H1 (cell line): Measurements from ENCODE around the gene SCAMP3. TPM values are rescaled to one million over a fixed set of nuclear protein-coding genes. Genes with fewer than 3 reads are reported as not detected.

Experiments
- CTCF ChIA-PET: fragments of 300-600 bp; sonication (Branson Sonifier 250); formaldehyde crosslinking; loops from one replicate; lab custom pipeline; 2021; ENCODE audit not compliant: partially characterized antibody; lab: Charles Lee
- POLR2A ChIA-PET: fragments of 300-600 bp; sonication (Branson Sonifier 250); formaldehyde crosslinking; loops from one replicate; lab custom pipeline; 2021; ENCODE audit warnings: inconsistent platforms; ENCODE audit not compliant: partially characterized antibody; lab: Charles Lee
- DNase-seq, 2 experiments: peaks; one replicate each; pipeline versions ENCODE4 v3.0.0 to v3.0.0-alpha.2; 2010 to 2022; ENCODE audit warnings: low spot score in 2 of 2, low read depth in 1 of 2, mixed read lengths in 1 of 2
- FAIRE-seq: peaks from 2 replicates; lab custom pipeline; 2011; peaks lifted over from hg19 to GRCh38; lab: Jason Lieb, UNC
- H2AFZ ChIP-seq: 2 replicates; pipeline ENCODE4 v1.8.1; 2012; ENCODE audit warnings: low read length, inconsistent platforms
- H2AK5ac ChIP-seq: 2 replicates; pipeline ENCODE4 v1.6.1; 2013; ENCODE audit warnings: low read depth, low read length
- H2BK120ac ChIP-seq: replicated peaks from 2 replicates; pipeline ENCODE3; 2013; ENCODE audit warnings: low read depth, low read length, inconsistent platforms
- H2BK12ac ChIP-seq: 2 replicates; pipeline ENCODE4 v1.6.1; 2013; ENCODE audit warnings: low read depth, low read length
- H2BK15ac ChIP-seq: 2 replicates; pipeline ENCODE4 v1.6.1; 2013; ENCODE audit warnings: low read length
- H2BK20ac ChIP-seq: 2 replicates; pipeline ENCODE4 v1.6.1; 2013; ENCODE audit warnings: low read length
- H2BK5ac ChIP-seq: 2 replicates; pipeline ENCODE4 v1.6.1; 2013; ENCODE audit warnings: low read depth, low read length
- H3K14ac ChIP-seq: 2 replicates; pipeline ENCODE4 v1.6.1; 2013; ENCODE audit warnings: inconsistent platforms; ENCODE audit not compliant: insufficient read length
- H3K18ac ChIP-seq: 2 replicates; pipeline ENCODE4 v1.6.1; 2013; ENCODE audit warnings: low read length; ENCODE audit errors: extremely low read depth
- H3K23ac ChIP-seq: 2 replicates; pipeline ENCODE4 v1.6.1; 2013; ENCODE audit warnings: inconsistent platforms; ENCODE audit not compliant: insufficient read length
- H3K23me2 ChIP-seq: 2 replicates; pipeline ENCODE4 v1.6.1; 2013; ENCODE audit warnings: low read depth, low read length
- H3K27ac ChIP-seq: 2 replicates; pipeline ENCODE4 v1.6.1; 2011; ENCODE audit warnings: low read depth, low read length, inconsistent platforms
- H3K27me3 ChIP-seq, 4 experiments: replicated peaks in 1 of 4; 1 replicate in 1 of 4; 2 replicates in 3 of 4; pipeline versions ENCODE4 v1.6.1 to v1.8.1; 2011 to 2013; ENCODE audit warnings: low read length in 3 of 4, mild to moderate bottlenecking in 3 of 4, inconsistent platforms in 2 of 4, mixed read lengths in 2 of 4, moderate library complexity in 1 of 4; ENCODE audit not compliant: control insufficient read depth in 3 of 4, insufficient read depth in 3 of 4; ENCODE audit errors: extremely low read depth in 1 of 4
- H3K36me3 ChIP-seq, 4 experiments: 2 replicates each; pipeline versions ENCODE4 v1.6.1 to v1.8.1; 2011 to 2013; ENCODE audit warnings: mild to moderate bottlenecking in 4 of 4, low read length in 3 of 4, moderate library complexity in 2 of 4, control low read depth in 1 of 4, inconsistent platforms in 1 of 4; ENCODE audit not compliant: insufficient read depth in 4 of 4, control insufficient read depth in 2 of 4
- H3K4ac ChIP-seq: replicated peaks from 2 replicates; pipeline ENCODE3; 2013; ENCODE audit warnings: low read length, low read depth, mixed read lengths, inconsistent platforms; ENCODE audit not compliant: insufficient read length
- H3K4me1 ChIP-seq, 4 experiments: replicated peaks in 1 of 4; 1 replicate in 1 of 4; 2 replicates in 3 of 4; pipeline versions ENCODE4 v1.6.1 to v1.8.1; 2011 to 2013; ENCODE audit warnings: low read length in 3 of 4, inconsistent platforms in 2 of 4, mixed read lengths in 1 of 4; ENCODE audit not compliant: insufficient read depth in 4 of 4, control insufficient read depth in 3 of 4
- H3K4me2 ChIP-seq, 2 experiments: 2 replicates each; pipeline versions ENCODE4 v1.6.1 to v1.8.1; 2011 to 2013; ENCODE audit warnings: low read depth in 2 of 2, low read length in 2 of 2, control low read depth in 1 of 2, inconsistent platforms in 1 of 2, mild to moderate bottlenecking in 1 of 2; ENCODE audit not compliant: insufficient read depth in 1 of 2
- H3K4me3 ChIP-seq, 4 experiments: fragments of 200-600, 300-600 bp in 1 of 4; sonication (generic), shearing (Covaris generic), sonication (Bioruptor Twin) in 1 of 4; 2 replicates each; pipeline versions ENCODE4 v1.5.1 to v1.8.1; 2011 to 2016; ENCODE audit warnings: low read length in 4 of 4, low read depth in 3 of 4, control low read depth in 2 of 4, inconsistent platforms in 2 of 4, mild to moderate bottlenecking in 2 of 4, mixed read lengths in 1 of 4, moderate library complexity in 1 of 4; ENCODE audit not compliant: insufficient read depth in 2 of 4; ENCODE audit errors: extremely low read depth in 1 of 4
- H3K56ac ChIP-seq: replicated peaks from 2 replicates; pipeline ENCODE3; 2013; ENCODE audit warnings: low read depth, mild to moderate bottlenecking, mixed read lengths, low read length, inconsistent platforms; ENCODE audit not compliant: insufficient read length
- H3K79me1 ChIP-seq: 2 replicates; pipeline ENCODE4 v1.6.1; 2013; ENCODE audit warnings: low read depth, low read length, control low read depth
- H3K79me2 ChIP-seq, 2 experiments: 2 replicates each; pipeline versions ENCODE4 v1.6.1 to v1.8.1; 2012 to 2013; ENCODE audit warnings: low read length in 2 of 2, mild to moderate bottlenecking in 2 of 2, inconsistent platforms in 1 of 2; ENCODE audit not compliant: insufficient read depth in 2 of 2, control insufficient read depth in 1 of 2
- H3K9ac ChIP-seq, 4 experiments: replicated peaks in 1 of 4; 1 replicate in 1 of 4; 2 replicates in 3 of 4; pipeline versions ENCODE4 v1.6.1 to v1.8.1; 2011 to 2013; ENCODE audit warnings: low read depth in 3 of 4, low read length in 3 of 4, control low read depth in 2 of 4, mild to moderate bottlenecking in 2 of 4, moderate library complexity in 2 of 4, inconsistent platforms in 1 of 4; ENCODE audit errors: extremely low read depth in 1 of 4
- H3K9me3 ChIP-seq, 2 experiments: 2 replicates each; pipeline versions ENCODE4 v1.6.1 to v1.8.1; 2012 to 2013; ENCODE audit warnings: mild to moderate bottlenecking in 2 of 2, moderate library complexity in 2 of 2, control low read depth in 1 of 2, inconsistent platforms in 1 of 2, low read depth in 1 of 2, low read length in 1 of 2, mixed read lengths in 1 of 2; ENCODE audit not compliant: insufficient read depth in 2 of 2
- H4K20me1 ChIP-seq, 2 experiments: replicated peaks in 1 of 2; 2 replicates each; pipeline versions ENCODE3 to v1.8.1; 2011 to 2013; ENCODE audit warnings: inconsistent platforms in 2 of 2, low read length in 2 of 2, mild to moderate bottlenecking in 1 of 2; ENCODE audit not compliant: insufficient read depth in 2 of 2, control insufficient read depth in 1 of 2
- H4K5ac ChIP-seq: 2 replicates; pipeline ENCODE4 v1.6.1; 2013; ENCODE audit warnings: low read length, low read depth, mixed read lengths, inconsistent platforms; ENCODE audit not compliant: insufficient read length
- H4K8ac ChIP-seq: 2 replicates; pipeline ENCODE4 v1.8.0; 2013; ENCODE audit warnings: mild to moderate bottlenecking, moderate library complexity, low read length, inconsistent platforms; ENCODE audit not compliant: insufficient read depth; ENCODE audit errors: extremely low read depth
- H4K91ac ChIP-seq: replicated peaks from 2 replicates; pipeline ENCODE3; 2013; ENCODE audit warnings: low read length, mixed read lengths, inconsistent platforms; ENCODE audit not compliant: insufficient read length
- BCL11A ChIP-seq, 2 experiments: IDR thresholded peaks; one replicate each; pipeline ENCODE4 v1.6.1; 2011; ENCODE audit warnings: low read depth in 2 of 2, low read length in 2 of 2, mild to moderate bottlenecking in 2 of 2
- CHD2 ChIP-seq: IDR thresholded peaks from 2 replicates; pipeline ENCODE4 v1.6.1; 2012; ENCODE audit warnings: low read length, improper control_type of control experiment
- CREB1 ChIP-seq: IDR thresholded peaks from 2 replicates; pipeline ENCODE4 v1.6.1; 2012; ENCODE audit warnings: inconsistent platforms
- EGR1 ChIP-seq: IDR thresholded peaks from 2 replicates; pipeline ENCODE4 v1.6.1; 2011; ENCODE audit warnings: low read depth, low read length, borderline replicate concordance
- FOSL1 ChIP-seq: IDR thresholded peaks from 2 replicates; pipeline ENCODE4 v1.6.1; 2011; ENCODE audit warnings: mild to moderate bottlenecking, low read depth, low read length, moderate library complexity; ENCODE audit not compliant: insufficient read depth
- POLR2A ChIP-seq, 2 experiments: IDR thresholded peaks; 1 replicate in 1 of 2; 2 replicates in 1 of 2; pipeline ENCODE4 v1.6.1; 2011; ENCODE audit warnings: low read depth in 2 of 2, low read length in 2 of 2, mild to moderate bottlenecking in 2 of 2; ENCODE audit errors: control extremely low read depth in 1 of 2
- SIX5 ChIP-seq: IDR thresholded peaks from 2 replicates; pipeline ENCODE4 v1.6.1; 2011; ENCODE audit warnings: mild to moderate bottlenecking, low read depth, low read length
- SP4 ChIP-seq: IDR thresholded peaks from 2 replicates; pipeline ENCODE4 v1.6.1; 2012; ENCODE audit warnings: low read length, inconsistent platforms
- WGBS, 2 experiments: shearing (Covaris generic) in 1 of 2; methylation state at CpG; one replicate each; pipeline versions ENCODE4 v1.1.6 to v1.1.7; 2013 to 2015; ENCODE audit warnings: low lambda C conversion rate in 2 of 2, mixed read lengths in 2 of 2, inconsistent platforms in 1 of 2, low coverage in 1 of 2, missing lambda C conversion rate in 1 of 2; ENCODE audit not compliant: insufficient replicate concordance in 2 of 2, insufficient coverage in 1 of 2, insufficient read length in 1 of 2; ENCODE audit errors: extremely low coverage in 1 of 2, missing lambda C conversion rate in 1 of 2; 5-methylcytosine and 5-hydroxymethylcytosine counted together
- polyA plus RNA-seq, 7 experiments: library from polyadenylated mRNA; depleted of rRNA in 3 of 7; stranded (reverse) in 5 of 7; unstranded in 2 of 7; fragments of >200 nt in 5 of 7; fragments of 200-250 nt in 2 of 7; gene quantifications; 1 replicate in 5 of 7; 2 replicates in 1 of 7; 4 replicates in 1 of 7; pipeline versions ENCODE4 v1.2.1 to v1.2.3, GENCODE V29; 2011 to 2013; ENCODE audit warnings: missing spikeins in 2 of 7, mixed read lengths in 2 of 7
- total RNA-seq: library from RNA; stranded (reverse); fragmentation: NEBNext Ultra II Directional; extraction: Animal tissue kit (Norgen Biotek cat#: 25700); gene quantifications from 2 replicates; pipeline ENCODE4 v1.2.1, GENCODE V29; 2021
- TF ChIP-seq, protein P1 (sequence below): IDR thresholded peaks from 2 replicates; pipeline ENCODE4 v1.6.1; 2011; ENCODE audit warnings: low read depth, mild to moderate bottlenecking, low read length; ENCODE audit not compliant: insufficient read depth

Gene SCAMP3
- total and polyA plus RNA-seq, 2 of the 8 experiments (the other 6 are each of a cell fraction or from before 2014, with no cell fraction given), result 48.9 to 143 TPM

GRCh38 chr1:155253797-155254196, 8.4 kb downstream of the SCAMP3 start:
- Histone ChIP-seq H3K9ac (no peak overlapping the region; a peak in 1 of 7 replicates), H3K56ac (no peak overlapping the region), H2AK5ac (peak overlapping the region; percentile 90; the same call in 1 of the 2 replicates), H3K4me3 (peak overlapping the region in 3 of 4 experiments; percentile 57 to 91 (median 75); a peak in 3 of 8 replicates), H3K36me3 (peaks cover 0 to 4% (median 0%) of the 10 kb centered on the region in 4 experiments; a peak in 2 of 8 replicates), H2BK15ac (peak overlapping the region; percentile 20; the same call in 1 of the 2 replicates), H3K4me2 (peak overlapping the region; percentile 79 to 88), H4K91ac (no peak overlapping the region), H3K18ac (no peak overlapping the region), H2BK20ac (no peak overlapping the region), H2AFZ (no peak overlapping the region), H2BK12ac (no peak overlapping the region), H3K9me3 (no peaks in the 10 kb centered on the region), H2BK120ac (no peak overlapping the region), H3K4ac (no peak overlapping the region), H3K23ac (no peak overlapping the region), H3K27ac (no peak overlapping the region), H3K14ac (no peak overlapping the region), H4K20me1 (peaks cover 0 to 6% of the 10 kb centered on the region in 2 experiments), H3K4me1 (peaks cover 0 to 26% (median 16%) of the 10 kb centered on the region in 4 experiments; a peak in 6 of 7 replicates), H4K5ac (no peak overlapping the region), H3K79me1 (no peaks in the 10 kb centered on the region), H4K8ac (no peak overlapping the region), H2BK5ac (no peak overlapping the region), H3K23me2 (peaks cover 12% of the 10 kb centered on the region; the same call in 1 of the 2 replicates), H3K79me2 (0 out of 4 replicates have a peak, but pooled peaks cover 0 to 3% of the 10 kb centered on the region in 2 experiments), H3K27me3 (no peaks in the 10 kb centered on the region)
- no peak for FAIRE-seq
- ChIA-PET CTCF (interaction anchor here (4.9 to 15.2 kb wide), 2 partner anchors 52 to 69 kb away, joined by 103 to 227 read pairs; partner anchors contain the start of genes FDPS and RUSC1), POLR2A (interaction anchor here (0.9 to 7.1 kb wide), 2 partner anchors 7 to 14 kb away, joined by 3 to 48 read pairs; partner anchors contain the start of gene SCAMP3)
- no peak for DNase-seq
- TF ChIP-seq POLR2A (IDR thresholded peaks at IDR 0.05; ENCODE audit: control extremely low read depth in 1 of 2, low read depth in 2 of 2, low read length in 2 of 2) (no peak), CHD2 (no peak), SP4 (no peak), BCL11A (IDR thresholded peaks at IDR 0.05; ENCODE audit: low read depth in 2 of 2, low read length in 2 of 2) (no peak), SIX5 (no peak), CREB1 (no peak), FOSL1 (no peak), EGR1 (no peak)
- TF ChIP-seq, protein P1, sequence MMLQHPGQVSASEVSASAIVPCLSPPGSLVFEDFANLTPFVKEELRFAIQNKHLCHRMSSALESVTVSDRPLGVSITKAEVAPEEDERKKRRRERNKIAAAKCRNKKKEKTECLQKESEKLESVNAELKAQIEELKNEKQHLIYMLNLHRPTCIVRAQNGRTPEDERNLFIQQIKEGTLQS, result no peak
- WGBS, 2 experiments, result 96% methylated on average over 5 of the region's 5 CpGs; no CpG with 5 or more reads in 1 of the 2 experiments
